H7 (cell line): ENCODE measurements around the gene NIF3L1. TPM values are rescaled to one million over a fixed set of nuclear protein-coding genes. Genes with fewer than 3 reads are reported as not detected.
"Not testable (repeated sequence)": the region's sequence is repeated elsewhere in the genome, so short reads cannot be mapped to it uniquely, and the experiment has no call there.

Experiments
- DNase-seq: peaks from one replicate; pipeline ENCODE4 v3.0.0; 2012
- H3K27me3 ChIP-seq: 2 replicates; pipeline ENCODE4 v1.6.0; 2011; ENCODE audit warnings: mild to moderate bottlenecking, low read length; ENCODE audit not compliant: control insufficient read depth, insufficient read depth
- H3K36me3 ChIP-seq: replicated peaks from 2 replicates; pipeline ENCODE4 v1.5.1; 2011; ENCODE audit warnings: low read length; ENCODE audit not compliant: control insufficient read depth, insufficient read depth
- H3K4me3 ChIP-seq: 2 replicates; pipeline ENCODE4 v1.5.1; 2011; ENCODE audit warnings: low read depth, mild to moderate bottlenecking, control low read depth, low read length, moderate library complexity; ENCODE audit not compliant: insufficient read depth
- total RNA-seq: library from RNA; depleted of rRNA; stranded (reverse); fragments of >200 nt; shearing (Covaris generic); gene quantifications from 2 replicates; pipeline ENCODE4 v1.2.3, GENCODE V29; 2014

Gene NIF3L1
- total RNA-seq, 1 experiment from 2014 or later = 91.9 TPM

DNA sequence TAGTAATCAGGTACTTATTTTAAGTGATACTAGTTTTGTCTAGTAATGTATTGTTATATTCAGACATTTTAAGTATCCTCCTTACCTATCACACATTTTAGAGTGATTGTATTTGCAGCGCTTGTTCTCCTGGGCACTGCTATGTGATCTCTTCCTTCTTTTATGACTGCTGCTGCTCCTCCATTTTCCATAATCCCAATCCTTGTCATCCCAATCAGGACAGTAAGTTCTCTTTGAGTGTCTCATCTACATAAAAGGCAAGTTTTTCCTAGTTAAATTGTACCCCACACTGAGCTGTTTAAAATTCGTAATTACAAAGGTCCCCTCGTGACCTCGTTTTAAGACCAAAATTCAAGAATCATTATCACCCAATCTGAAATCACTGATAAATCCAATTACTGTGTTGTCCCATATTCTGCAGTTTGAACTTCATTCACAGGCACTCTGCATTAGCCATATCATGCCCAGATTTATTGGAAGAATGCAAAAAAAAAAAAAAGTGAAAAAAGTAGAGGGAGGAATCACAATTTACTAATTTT is 27.5 kb upstream of the NIF3L1 start:
- DNase-seq = no peak
- peaks cover 31% of the 10 kb centered on the region for H3K36me3 ChIP-seq

GRCh38 chr2:200862532-200863000 is 26.6 kb upstream of the NIF3L1 start:
- H3K36me3 ChIP-seq = peaks cover 25% of the 10 kb centered on the region
- peak; percentile 29 for DNase-seq
- no peaks in the 10 kb centered on the region for H3K27me3 ChIP-seq
- peak overlapping the region; percentile 96 for H3K4me3 ChIP-seq

More for the DNA sequence above, 27.5 kb upstream of the NIF3L1 start:
- Histone ChIP-seq H3K4me3 (peak overlapping the region; percentile 96; the same call in 1 of the 2 replicates), H3K27me3 (no peaks in the 10 kb centered on the region)

- Histone ChIP-seq H3K4me3 (peak overlapping the region; percentile 96), H3K27me3 (no peaks in the 10 kb centered on the region), H3K36me3 (peaks cover 16% of the 10 kb centered on the region)
- no peak for DNase-seq
Measured at GRCh38 chr2:200863782-200864175, 25.4 kb upstream of the NIF3L1 start.

DNA sequence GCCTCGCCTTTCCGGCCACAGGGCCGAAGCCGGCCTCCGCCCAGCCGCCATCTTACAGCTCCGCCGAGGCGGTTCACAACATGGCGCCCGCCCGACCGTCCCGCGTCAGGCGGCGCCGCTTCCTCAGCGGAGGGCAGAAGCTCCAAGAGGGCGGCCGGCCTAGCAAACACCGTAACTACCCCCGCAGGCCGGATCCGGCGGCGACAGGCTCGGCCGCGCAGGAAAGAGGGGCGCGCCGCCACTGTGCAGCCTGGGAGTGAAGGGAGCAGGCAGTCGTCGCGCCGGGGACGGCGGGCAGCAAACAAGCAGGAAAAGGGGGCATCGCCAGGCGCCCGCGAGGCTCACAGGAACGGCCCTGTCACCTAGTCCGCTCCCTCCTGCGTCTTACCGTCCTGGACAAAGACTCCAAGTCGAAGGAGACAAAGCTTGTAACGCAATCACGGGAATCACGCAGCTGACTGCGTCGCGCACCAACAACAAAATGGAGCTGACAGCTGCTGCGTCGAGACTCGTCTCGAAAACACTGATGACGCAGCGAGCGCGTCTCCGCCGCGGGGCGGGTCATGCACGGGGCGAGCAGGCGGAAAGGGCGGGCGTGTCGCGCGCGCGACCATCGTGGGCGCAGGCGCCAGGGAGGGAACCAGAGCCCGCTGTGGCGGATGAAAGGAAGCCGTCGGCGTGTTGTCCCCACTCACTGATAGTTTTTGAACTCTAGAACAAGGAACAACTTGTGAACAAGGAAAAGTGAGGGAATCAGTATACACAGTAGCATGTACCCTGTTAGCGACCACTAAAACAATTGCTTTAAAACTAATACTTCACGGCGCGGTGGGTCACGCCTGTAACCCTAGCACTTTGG is 24.8 kb upstream of the NIF3L1 start, which contains the start of gene CLK1:
TSS of gene CLK1 (minus strand) at position 483 of the 859 bp plus-strand sequence. CDS start 2,796 bp downstream, outside the sequence.
- Histone ChIP-seq H3K4me3 (peak within 1 kb of the TSS; percentile 96), H3K27me3 (no peaks in the 10 kb centered on the region), H3K36me3 (peaks cover 13% of the 10 kb centered on the region)
- DNase-seq = peak; percentile 92

- no peaks in the 10 kb centered on the region; the same call in 1 of the 2 replicates for H3K36me3 ChIP-seq
- H3K4me3 ChIP-seq = no peak overlapping the region
- no peak for DNase-seq
- no peaks in the 10 kb centered on the region for H3K27me3 ChIP-seq
Measured at GRCh38 chr2:200869014-200869413, 20.2 kb upstream of the NIF3L1 start.

- Histone ChIP-seq H3K27me3 (no peaks in the 10 kb centered on the region), H3K4me3 (no peak overlapping the region), H3K36me3 (peaks cover 2% of the 10 kb centered on the region; the same call in 1 of the 2 replicates)
- DNase-seq = no peak
Measured at GRCh38 chr2:200871151-200871550, 18.0 kb upstream of the NIF3L1 start.

GRCh38 chr2:200873560-200873959 is 15.6 kb upstream of the NIF3L1 start:
- Histone ChIP-seq H3K4me3 (no peak overlapping the region), H3K27me3 (no peaks in the 10 kb centered on the region), H3K36me3 (peaks cover 5% of the 10 kb centered on the region)
- DNase-seq = no peak

GRCh38 chr2:200877443-200877842 is 11.7 kb upstream of the NIF3L1 start:
- peaks cover 10% of the 10 kb centered on the region for H3K36me3 ChIP-seq
- DNase-seq = no peak
- H3K27me3 ChIP-seq = no peaks in the 10 kb centered on the region

GRCh38 chr2:200878289-200878880 is 10.8 kb upstream of the NIF3L1 start:
- Histone ChIP-seq H3K36me3 (peaks cover 10% of the 10 kb centered on the region), H3K4me3 (no peak overlapping the region), H3K27me3 (no peaks in the 10 kb centered on the region)
- DNase-seq = no peak

More at GRCh38 chr2:200877443-200877842, 11.7 kb upstream of the NIF3L1 start:
- no peak overlapping the region for H3K4me3 ChIP-seq

DNA sequence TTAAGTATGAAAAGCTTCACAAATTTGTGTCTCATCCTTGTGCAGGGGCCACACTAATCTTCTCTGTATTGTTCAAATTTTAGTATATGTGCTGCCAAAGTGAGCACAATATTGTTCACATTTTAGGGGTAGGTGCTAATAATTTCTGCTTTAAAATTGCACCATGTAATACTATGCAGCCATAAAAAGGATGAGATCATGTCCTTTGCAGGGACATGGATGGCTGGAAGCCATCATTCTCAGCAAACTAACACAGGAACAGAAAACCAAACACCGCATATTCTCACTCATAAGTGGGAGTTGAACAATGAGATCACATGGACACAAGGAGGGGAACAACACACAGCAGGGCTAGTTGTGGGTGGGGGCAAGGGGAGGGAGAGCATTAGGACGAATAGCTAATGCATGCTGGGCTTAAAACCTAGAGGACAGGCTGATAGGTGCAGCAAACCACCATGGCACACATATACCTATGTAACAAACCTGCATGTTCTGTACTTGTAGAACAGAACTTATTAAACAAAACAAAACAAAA is 7.4 kb upstream of the NIF3L1 start:
- H3K27me3 ChIP-seq, DNase-seq, H3K4me3 ChIP-seq: not testable (repeated sequence)
- peaks cover 11% of the 10 kb centered on the region for H3K36me3 ChIP-seq

- DNase-seq = no peak
- H3K4me3 ChIP-seq = no peak overlapping the region
- H3K27me3 ChIP-seq = no peaks in the 10 kb centered on the region
- peaks cover 33% of the 10 kb centered on the region for H3K36me3 ChIP-seq
Measured at GRCh38 chr2:200899482-200899881, 10.3 kb downstream of the NIF3L1 start.

- peaks cover 18% of the 10 kb centered on the region for H3K36me3 ChIP-seq
- no peak overlapping the region for H3K4me3 ChIP-seq
- no peaks in the 10 kb centered on the region for H3K27me3 ChIP-seq
- DNase-seq = peak; percentile 87
Measured at GRCh38 chr2:200901459-200902072, 12.4 kb downstream of the NIF3L1 start.

- no peak overlapping the region for H3K4me3 ChIP-seq
- no peaks in the 10 kb centered on the region for H3K27me3 ChIP-seq
- peaks cover 15% of the 10 kb centered on the region for H3K36me3 ChIP-seq
- DNase-seq = peak; percentile 69
Measured at GRCh38 chr2:200905618-200906296, 16.6 kb downstream of the NIF3L1 start.

DNA sequence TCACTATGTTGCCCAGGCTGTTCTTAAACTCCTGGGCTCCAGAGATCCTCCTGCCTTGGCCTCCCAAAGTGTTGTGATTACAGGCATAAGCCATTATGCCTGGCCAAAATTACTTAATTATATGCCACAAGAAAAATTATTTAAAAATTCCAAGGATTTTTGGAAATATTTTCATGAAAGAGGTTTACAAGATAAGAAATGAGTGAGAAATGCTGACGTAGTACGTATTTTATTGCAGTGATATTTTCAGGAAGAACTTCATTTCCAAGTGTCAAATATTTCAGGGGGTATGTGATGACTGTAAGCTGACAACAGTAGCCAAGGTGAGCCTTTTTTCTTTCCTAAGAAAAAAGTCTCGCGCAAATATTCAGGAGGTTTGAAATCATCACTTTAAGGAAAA is 20.8 kb downstream of the NIF3L1 start:
- H3K4me3 ChIP-seq = no peak overlapping the region
- H3K27me3 ChIP-seq = no peaks in the 10 kb centered on the region
- DNase-seq = no peak
- peaks cover 19% of the 10 kb centered on the region for H3K36me3 ChIP-seq
